Kasumi-1 (cell line): ENCODE data around the gene ORC3.
"Not testable (repeated sequence)": the region's sequence is repeated elsewhere in the genome, so short reads cannot be mapped to it uniquely, and the experiment has no call there.

ENCODE experiments used
- DNase-seq, 2 experiments: peaks; one replicate each; lab custom pipeline; 2025; lab: John Stamatoyannopoulos, UW

The ORC3 gene

DNA sequence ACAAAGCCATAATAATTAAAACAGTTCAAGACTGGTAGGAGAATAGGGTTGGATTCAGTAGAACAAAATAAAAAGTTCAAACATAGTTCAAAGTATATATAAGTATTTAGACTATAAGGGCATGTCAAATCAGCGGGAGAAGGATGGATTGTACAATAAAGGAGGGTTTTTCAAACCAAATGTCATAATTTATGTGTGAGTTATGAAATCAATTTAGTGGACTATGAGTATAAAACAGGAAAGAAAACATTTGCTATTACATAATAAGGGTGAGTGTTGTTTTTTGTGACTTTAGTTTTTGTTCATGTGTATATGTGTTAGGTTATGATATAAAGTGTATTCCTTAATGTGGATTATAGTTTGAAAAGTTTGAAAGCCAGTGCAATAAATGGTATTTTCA lies 10.6 kb downstream of the ORC3 start:
- DNase-seq: no peak

DNA sequence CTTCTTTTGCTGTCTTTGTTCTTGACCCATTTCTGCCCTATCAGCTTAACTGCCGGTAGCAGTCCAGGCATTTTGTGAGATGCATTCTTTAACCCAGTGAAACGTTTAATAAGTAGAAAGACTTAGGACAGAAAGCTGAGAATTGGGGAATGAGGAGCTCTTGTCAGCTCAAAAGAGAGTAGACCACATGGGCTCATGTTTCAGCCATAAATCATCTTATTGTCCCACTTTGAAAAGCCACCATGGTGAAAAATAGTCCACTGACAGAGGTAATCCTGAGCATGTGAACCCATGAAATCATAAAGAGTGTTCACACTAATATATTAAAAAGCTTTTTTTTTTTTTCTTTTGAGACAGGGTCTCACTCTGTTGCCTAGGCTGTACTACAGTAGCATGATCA lies 16.3 kb downstream of the ORC3 start:
- no peak for DNase-seq

DNA sequence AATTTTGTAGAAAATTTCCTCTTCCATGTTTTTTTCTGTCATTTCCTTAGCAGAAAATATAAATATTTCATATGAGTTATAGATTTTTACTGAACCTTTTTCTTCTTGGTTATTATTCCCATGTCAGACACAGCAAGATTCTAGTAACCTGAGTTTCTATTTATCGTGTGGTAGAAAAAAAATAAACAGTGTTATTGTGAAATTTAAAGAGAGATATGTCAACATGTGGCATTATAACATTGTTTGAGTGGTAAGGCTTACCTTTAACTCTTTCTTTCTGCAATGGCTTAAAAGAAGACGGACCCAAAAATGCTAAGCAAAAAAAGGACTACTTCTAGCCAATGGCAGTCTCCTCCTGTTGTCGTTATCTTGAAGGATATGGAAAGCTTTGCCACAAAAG lies 18.9 kb downstream of the ORC3 start:
- no peak for DNase-seq

DNA sequence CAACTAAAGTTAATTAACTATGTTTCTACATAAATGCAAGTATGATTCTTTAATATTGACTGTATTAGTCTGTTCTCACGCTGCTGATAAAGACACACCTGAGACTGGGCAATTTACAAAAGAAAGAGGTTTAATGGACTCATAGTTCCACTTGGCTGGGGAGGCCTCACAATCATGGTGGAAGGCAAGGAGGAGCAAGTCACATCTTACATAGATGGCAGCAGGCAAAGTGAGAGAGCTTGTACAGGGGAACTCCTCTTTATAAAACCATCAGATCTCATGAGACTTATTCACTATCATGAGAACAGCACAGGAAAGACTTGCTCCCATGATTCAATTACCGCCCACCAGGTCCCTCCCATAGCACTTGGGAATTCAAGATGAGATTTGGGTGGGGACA lies 23.1 kb downstream of the ORC3 start:
- not testable (repeated sequence) for DNase-seq

DNA sequence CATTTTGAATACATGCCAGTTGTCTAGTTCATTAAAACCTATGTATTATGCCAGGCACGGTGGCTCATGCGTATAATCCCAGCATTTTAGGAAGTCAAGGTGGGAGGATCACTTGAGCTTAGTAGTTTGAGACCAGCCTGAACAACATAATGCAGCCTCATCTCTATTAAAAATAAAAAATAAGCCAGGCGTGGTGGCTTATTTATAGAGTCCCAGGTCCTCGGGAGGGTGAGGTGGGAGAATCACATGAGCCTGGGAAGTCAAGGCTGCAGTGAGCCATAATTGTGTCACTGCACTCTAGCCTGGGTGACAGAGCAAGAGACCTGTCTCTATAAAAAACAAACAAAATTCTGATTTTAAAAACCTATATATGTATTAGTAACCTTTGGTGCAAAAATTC lies 27.5 kb downstream of the ORC3 start:
- no peak for DNase-seq

DNA sequence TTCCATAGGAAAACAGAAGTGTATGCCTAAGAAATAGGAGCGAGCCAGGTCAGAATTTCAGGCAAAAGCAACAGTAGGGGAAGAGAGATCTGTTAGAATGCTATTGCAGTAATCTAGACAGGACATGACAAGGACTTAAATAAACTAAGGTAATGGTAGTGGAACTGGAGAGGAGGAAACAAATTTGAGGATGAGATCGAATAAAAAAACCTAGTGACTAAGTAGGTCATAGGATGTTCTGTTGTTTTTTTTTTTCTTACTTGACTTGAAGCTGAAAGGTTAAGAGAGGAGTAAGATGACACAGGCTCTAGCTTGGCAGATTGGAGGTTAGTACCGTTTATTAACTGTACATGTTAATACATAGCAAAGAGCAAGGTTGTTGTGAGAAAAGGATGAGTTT lies 28.6 kb downstream of the ORC3 start:
- DNase-seq: no peak

DNA sequence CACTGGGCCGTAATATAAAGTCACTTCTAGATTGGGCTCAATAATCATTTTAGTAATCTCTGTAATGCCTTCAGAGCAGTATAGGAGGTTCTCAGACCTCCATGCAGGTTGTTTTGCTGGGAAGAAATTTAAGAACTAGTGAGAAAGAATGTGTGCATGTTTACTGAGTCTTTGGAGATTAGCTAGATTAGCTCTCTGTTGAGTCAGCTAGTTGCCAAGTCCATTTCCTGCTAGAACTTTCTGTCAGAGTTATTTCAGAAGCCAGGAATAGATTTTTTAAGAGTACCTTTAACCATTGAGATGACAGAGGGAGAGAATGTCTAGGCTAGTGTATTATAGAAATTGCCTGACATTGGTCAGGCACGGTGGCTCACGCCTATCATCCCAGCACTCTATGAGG lies 33.3 kb downstream of the ORC3 start:
- DNase-seq: no peak

DNA sequence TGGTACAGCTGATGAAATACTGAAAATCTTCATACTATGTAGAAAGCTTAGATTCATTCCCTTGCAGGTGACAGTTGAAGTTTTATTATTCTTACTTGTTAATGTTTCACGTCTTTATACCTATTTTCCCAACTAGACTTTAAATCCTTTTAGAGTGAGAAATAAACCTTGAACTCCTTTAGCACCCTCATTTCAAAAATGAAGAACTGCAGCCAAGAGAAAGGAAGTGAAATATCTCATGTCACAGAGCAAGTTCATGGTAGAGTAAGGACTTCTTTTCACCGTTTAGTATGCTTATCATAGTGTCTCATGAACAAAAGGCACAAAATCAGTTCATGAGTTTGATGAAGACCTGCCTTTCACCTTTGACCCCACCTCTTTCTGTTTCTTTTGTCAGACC lies 38.5 kb downstream of the ORC3 start:
- no peak for DNase-seq

DNA sequence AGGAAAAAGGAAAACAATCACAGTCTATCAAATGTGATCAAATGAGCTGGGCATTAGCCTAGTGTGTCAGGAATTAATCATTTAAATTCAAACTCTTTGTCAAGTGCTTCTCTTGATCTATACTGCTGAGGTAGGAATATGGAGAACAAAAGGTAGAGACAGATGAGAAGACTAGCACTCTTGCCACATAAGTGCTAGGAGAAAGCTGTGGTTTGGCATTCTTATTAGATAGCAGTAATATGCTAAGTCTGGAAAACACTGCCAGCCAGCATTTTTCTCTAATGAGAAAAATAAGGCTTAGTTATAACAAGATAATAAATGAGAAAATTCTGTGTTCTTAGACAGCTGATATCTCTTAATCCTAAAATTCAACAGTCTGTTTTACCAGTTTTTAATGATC lies 38.9 kb downstream of the ORC3 start:
- DNase-seq: no peak

DNA sequence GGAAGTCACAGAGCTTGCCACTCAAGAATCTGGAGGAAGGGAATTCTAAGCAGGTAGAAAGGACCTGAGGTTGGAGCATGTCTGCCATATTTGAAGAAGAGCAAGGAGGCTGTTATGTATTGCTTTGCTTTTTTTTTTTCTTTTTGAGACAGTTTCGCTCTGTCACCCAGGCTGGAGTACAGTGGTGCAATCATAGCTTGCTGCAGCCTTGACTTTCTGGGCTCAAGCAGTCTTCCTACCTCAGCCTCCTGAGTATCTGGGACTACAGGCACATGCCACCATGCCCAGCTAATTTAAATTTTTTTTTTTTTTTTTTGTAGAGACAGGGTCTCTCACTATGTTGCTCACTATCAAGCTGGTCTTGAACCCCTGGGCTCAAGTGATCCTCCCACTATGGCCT lies 40.8 kb downstream of the ORC3 start:
- DNase-seq: no peak

DNA sequence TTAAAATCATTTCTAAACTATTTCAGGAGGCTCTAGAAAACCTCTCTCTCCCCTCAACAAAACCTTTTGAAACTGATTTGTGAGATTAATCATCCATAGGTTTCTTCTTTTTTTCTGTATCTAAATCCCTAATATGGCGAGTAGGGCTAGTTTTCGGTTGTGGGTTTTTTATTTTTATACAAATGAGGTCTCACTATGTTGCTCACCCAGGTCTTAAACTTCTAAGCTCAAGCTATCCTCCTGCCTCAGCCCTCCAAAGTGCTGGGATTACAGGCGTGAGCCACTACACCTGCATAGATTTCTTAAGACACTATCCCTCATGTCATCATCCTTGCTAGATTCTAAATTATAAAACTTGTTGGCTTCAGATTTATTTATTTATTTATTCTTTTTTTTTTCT lies 43.9 kb downstream of the ORC3 start:
- DNase-seq: no peak

DNA sequence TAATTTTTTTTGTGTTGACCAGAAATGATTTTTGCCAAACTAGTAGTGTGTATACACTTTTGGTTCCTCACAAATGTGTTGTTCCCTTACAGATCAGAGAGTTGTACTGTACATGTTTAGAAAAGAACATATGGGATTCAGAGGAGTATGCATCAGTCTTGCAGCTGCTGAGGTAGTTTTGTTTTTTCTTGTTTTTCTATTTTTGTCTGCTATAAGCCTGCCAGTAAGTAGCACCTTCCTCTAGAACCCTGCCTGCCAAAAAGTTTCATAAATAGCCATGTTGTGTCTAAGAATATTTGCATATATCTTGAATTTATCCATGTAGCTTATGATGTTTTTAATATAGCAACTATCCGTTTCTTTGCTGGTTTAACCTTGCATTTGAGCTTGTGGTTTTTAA lies 46.4 kb downstream of the ORC3 start:
- no peak for DNase-seq

DNA sequence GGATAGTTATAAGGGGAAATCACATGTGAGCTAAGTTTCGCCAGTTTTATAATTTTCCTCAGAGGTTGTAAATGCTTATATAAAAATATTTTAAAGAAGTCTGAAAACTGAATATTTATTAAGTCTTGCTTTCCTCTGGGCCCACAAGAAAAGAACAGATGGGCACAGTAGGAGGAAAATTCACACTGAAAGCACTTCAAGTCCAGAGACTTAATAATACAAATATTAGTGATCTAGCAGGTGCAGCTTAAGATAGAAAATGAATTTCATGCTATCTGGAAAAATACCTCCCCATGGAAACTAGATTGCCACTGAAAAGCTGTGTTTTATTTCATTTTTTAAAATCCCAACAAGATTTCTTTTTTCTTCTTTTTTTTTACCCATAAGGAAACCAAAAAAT lies 47.2 kb downstream of the ORC3 start:
- DNase-seq: no peak

DNA sequence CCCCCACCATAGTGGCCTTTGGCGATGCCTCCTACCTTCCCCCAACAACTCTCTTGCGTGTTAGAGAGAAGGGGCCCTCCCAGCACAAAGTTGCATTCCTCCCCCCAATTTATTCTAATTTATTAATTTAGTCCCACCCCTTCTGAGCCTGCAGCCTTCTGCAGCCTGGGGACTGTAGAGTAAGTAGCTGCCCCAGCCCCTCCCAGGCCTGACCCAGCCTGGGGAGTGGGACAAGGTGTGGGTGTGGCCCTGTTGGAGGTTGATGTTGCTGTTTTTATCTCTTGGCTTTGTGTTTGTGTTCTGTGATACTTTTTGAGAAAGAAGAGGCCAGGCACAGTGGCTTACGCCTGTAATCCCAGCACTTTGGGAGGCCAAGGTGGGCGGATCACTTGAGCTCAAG lies 49.4 kb downstream of the ORC3 start:
- no peak for DNase-seq

DNA sequence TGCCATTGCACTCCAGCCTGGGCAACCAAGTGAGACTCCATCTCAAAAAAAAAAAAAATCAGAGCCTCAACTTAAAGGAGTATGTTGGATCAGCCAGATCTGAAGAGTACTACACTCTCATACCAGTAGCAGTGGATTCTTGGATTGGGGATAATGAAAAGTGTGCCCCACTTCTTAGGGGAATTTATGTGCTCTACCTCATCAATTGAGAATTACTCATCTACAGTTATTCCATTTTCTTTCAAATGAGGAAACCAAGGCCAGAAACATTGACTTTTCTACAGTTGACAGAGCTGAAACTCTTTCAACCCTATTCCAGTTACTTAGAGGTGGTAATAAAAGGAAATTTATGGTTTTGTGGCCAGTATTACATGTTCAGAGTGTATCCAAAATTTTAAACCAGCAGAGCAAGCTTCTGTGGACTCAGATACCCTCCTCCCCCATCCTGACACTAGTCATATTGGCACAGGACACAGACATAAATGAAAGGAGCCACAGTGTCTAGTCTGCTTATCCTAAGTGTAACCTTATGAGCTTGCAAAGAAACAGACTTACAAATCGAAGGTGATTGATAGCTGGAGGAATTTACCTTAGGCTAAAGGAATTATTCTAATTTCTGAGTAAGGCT lies 51.2 kb downstream of the ORC3 start:
- no peak for DNase-seq

DNA sequence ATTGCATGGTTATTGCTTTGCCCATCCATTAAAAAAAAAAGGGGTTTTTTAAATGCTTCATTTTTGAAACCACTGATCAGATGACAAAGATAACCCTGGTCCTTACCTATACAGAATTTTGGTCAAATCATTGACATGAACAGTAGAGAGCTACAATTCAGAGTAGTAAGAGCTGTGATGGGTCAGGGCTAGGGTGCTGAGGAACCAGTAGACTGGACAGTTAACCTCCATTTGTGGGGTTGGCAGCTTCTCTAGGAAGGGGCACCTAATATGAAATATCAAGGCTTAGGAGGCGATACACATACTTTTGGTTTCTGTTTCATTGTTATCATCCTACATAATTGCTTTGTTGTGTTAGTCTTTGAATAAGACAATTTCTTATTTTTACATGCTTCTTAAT lies 55.1 kb downstream of the ORC3 start:
- no peak for DNase-seq

DNA sequence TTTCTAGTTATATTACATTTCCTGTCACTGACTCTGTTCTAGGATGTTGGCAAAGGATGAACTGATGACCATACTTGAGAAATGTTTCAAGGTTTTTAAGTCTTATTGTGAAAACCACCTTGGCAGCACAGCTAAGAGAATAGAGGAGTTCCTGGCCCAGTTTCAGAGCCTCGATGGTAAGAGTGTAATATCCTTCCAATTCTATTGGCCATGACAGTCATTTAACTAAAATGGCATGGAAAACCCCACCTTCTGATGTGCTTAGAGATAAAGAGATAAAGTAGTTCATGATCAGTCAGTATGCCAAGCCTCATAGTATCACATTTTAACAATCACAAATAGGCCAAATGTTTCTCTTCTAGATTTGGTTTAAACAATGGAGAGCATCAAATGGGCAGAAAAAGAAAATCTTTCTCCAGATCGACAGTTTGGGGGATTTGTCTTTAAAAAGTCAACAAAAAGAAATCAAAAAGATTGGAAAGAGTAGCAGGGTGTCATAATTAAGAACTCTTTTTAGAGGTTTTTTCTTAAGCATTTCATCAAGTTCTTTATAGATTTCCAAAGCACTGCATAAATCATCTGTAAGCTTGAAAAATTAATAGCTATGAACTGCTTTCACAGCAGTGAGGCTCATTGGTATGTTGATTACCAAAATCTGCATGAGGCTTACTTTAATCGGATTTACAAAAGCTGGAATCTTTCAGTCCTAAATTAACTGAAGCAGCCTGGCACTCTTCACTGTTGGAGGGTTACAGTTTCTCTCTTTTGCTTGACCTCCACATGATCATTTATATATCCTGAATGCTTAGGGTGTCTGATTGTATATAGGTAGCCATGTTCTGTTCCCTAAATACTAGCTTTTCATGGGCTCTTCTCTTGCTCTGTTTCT lies 63.4 kb downstream of the ORC3 start:
- DNase-seq: no peak

DNA sequence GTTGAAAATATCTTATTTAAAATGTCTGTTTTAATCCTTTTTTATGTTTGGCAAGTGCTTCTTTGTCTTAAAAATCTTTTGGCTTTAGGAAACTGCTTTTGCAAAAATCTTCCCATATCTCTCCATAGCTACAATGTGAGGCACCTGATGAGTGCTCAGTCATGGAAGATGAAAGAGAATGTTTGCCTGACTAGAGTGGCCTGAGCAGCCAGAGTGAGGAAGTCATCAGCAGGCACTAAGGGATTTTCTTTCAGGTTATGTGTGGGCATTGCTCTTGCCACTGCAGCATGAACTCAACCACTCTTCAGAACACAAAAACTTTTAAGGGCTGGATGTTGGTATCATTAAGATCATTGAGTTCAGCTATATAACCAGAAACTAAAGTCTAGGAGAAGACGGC lies 64.2 kb downstream of the ORC3 start:
- DNase-seq: no peak

DNA sequence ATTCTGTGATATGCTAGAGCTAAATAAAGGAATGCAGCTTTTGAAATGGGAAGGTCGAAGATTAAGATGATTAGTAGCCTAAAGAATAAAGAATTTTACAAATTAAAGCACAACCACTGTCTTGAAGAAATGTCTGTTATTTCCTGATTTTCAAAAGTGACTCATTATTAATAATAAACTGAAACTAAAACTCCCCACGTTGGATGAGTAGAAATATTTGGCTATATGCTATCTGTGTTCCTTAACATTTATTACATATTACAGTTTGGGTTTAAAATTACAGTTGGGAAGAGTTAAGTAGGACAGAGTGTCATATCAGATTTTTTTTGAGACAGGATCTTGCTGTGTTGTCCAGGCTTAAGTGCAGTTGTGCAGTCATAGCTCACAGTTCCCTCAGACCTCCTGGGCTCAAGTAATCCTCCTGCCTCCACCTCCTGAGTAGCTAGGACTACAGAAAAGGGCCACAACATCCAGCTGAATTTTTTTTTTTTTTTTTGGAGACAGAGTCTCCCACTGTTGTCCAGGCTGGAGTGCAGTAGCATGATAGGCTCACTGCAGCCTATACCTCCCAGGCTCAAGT lies 65.0 kb downstream of the ORC3 start:
- DNase-seq: no peak

DNA sequence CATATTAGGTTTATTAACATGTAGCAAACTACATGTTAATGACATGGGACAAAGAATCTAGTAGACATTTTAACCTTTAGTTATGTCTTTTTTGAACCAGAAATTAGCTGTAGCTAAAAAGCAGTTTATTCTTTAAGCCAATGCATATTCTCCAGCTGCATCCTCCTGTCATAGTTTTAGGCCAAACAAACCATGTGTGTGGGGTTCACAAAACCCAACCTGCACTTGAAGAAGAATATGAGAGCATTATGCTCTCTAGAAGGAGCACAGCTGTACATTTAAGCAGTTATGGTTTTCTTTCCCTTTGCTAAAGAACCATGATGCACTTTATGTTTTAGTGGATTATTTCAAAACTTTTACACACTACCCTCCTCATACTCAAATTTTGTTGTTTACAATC lies 65.9 kb downstream of the ORC3 start:
- no peak for DNase-seq

DNA sequence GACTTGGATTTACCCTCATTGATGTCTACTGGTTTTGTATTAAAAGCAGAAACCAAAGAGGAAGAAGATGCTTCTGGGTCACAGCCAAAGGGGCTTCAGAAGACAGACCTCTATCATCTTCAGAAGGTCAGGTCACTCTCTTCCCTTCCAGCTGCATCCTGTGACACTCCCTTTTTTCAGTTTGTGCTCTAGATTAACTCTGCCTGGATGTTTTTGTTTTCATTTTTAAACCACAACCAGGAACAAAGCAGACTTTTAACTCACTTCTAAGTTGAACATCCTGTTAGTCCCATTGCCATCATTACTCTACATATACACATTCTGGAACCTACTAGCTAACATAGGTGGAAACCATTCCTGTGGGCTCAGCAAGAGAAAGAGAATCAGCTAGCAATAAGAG lies 66.9 kb downstream of the ORC3 start:
- DNase-seq: peak; percentile 66 to 84

DNA sequence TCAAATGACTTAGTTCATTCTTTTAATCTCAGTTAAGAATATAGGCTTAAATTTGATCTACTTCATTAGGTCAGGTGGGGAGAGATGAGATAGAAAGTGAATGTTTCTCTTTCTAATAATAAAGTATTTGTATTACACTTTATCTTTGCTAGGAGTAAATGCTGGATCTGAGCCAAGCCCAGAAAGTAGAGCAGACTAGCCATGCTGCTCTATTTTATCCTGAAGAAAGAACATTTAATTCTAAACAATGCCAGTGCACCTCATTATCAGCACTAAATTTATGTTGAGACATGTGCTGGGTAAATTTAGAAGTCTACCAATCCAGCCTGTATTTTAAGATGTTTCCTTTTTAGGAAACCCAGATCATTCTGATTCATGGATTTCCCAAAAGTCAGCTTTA lies 68.6 kb downstream of the ORC3 start:
- no peak for DNase-seq

DNA sequence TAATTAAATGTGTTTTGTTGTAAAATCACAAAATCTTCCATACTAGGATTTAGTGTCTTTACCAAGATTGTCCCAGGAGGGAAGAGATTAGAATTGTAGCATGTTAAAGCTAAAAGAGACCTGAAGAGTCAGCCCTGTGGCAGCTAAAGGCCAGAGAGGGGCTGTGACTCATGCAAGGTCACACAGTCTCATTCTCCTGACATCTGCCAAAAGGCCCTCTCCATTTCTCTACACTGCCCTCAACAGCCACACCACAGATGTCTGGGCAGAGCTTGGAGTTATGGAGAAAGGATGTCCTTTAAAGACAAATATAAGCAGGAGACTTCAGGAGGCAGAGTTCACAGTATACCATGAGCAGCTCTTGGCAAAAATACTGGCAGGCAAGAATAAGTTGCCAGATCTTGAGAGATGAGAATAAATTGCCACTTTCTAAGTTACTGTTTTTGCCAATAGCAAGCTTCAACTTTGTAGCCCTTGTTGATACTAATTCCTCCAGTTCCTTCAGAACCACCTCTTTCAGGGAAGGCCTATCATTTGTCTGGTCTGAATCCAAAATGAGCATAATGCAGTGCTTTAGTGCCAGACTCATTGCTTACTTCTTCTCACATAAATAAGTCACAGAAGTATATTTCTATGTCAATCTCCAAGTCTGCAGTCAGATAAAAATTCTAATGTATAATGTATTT lies 70.4 kb downstream of the ORC3 start:
- DNase-seq: no peak
